Endothelial cell (in vitro differentiated cells): Measurements from ENCODE around the gene GLYAT. TPM values are rescaled to one million over a fixed set of nuclear protein-coding genes. Genes with fewer than 3 reads are reported as not detected.

ENCODE experiments used
- DNase-seq: peaks from one replicate; pipeline ENCODE4 v3.0.0; 2021; ENCODE audit warnings: low spot score
- H3K27ac Mint-ChIP-seq: one replicate; pipeline ENCODE4 v1.8.0; 2021; ENCODE audit warnings: mixed read lengths, inconsistent platforms; ENCODE audit not compliant: unreplicated experiment
- H3K27me3 Mint-ChIP-seq: one replicate; pipeline ENCODE4 v1.8.0; 2021; ENCODE audit warnings: mild to moderate bottlenecking, moderate library complexity, mixed read lengths, inconsistent platforms; ENCODE audit not compliant: unreplicated experiment
- H3K36me3 Mint-ChIP-seq: one replicate; pipeline ENCODE4 v1.8.0; 2021; ENCODE audit warnings: mild to moderate bottlenecking, low read depth, mixed read lengths, inconsistent platforms; ENCODE audit not compliant: unreplicated experiment
- H3K4me1 Mint-ChIP-seq: one replicate; pipeline ENCODE4 v1.8.0; 2021; ENCODE audit warnings: mild to moderate bottlenecking, mixed read lengths, inconsistent platforms; ENCODE audit not compliant: unreplicated experiment
- H3K4me3 Mint-ChIP-seq: one replicate; pipeline ENCODE4 v1.8.0; 2021; ENCODE audit warnings: mild to moderate bottlenecking, mixed read lengths, inconsistent platforms; ENCODE audit not compliant: unreplicated experiment
- H3K9me3 Mint-ChIP-seq: one replicate; pipeline ENCODE4 v1.8.0; 2021; ENCODE audit warnings: mixed read lengths, inconsistent platforms; ENCODE audit not compliant: unreplicated experiment
- total RNA-seq: library from RNA; stranded (reverse); fragmentation: NEBNext Ultra II Directional; extraction: Animal tissue kit (Norgen Biotek cat#: 25700); gene quantifications from one replicate; pipeline ENCODE4 v1.2.1, GENCODE V29; 2021; ENCODE audit not compliant: unreplicated experiment
- TF ChIP-seq, protein P1 (sequence below): fragments of 200-600 bp; sonication (generic); IDR thresholded peaks from one replicate; pipeline ENCODE4 v1.5.0; 2021; ENCODE audit warnings: antibody characterized with exemption; ENCODE audit not compliant: unreplicated experiment

GLYAT gene
- total RNA-seq, 1 donor from 2014 or later, result not detected

DNA sequence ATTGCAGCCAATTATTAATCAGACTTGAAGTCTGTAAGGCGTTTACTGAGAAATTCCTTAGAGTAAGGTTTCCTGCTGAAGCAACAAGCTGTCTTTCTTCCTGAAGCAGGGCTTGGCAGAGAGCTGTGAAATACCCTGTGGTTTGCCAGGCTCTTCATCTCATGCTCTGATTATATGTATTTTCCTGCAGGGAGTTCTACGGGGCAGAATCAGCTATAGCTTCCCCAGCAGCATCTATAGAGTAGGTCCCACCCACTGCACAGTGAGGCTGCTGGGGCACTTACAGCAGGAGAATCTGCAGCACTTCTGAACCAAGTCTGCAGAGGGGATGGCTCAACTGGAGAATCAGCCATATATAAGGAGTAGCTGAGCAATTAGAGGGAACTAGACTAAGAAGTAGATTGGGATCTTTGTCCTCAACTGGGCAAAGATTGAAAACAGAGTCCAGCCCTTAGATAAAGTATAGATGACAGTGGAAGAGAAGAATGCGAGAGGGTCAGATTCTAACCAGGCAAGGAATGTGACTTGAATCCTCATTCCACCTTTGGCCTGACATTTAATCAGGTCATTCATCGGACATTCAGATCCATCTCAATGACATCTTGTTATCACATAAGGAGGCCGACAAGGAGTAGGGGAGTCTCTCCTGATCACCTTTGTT, 71.7 kb downstream of the GLYAT start:
- TF ChIP-seq, protein P1, sequence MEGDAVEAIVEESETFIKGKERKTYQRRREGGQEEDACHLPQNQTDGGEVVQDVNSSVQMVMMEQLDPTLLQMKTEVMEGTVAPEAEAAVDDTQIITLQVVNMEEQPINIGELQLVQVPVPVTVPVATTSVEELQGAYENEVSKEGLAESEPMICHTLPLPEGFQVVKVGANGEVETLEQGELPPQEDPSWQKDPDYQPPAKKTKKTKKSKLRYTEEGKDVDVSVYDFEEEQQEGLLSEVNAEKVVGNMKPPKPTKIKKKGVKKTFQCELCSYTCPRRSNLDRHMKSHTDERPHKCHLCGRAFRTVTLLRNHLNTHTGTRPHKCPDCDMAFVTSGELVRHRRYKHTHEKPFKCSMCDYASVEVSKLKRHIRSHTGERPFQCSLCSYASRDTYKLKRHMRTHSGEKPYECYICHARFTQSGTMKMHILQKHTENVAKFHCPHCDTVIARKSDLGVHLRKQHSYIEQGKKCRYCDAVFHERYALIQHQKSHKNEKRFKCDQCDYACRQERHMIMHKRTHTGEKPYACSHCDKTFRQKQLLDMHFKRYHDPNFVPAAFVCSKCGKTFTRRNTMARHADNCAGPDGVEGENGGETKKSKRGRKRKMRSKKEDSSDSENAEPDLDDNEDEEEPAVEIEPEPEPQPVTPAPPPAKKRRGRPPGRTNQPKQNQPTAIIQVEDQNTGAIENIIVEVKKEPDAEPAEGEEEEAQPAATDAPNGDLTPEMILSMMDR, result no peak
- H3K4me3 Mint-ChIP-seq, result no peak overlapping the region
- H3K9me3 Mint-ChIP-seq, result no peaks in the 10 kb centered on the region
- DNase-seq, result no peak
- H3K27ac Mint-ChIP-seq, result no peak overlapping the region
- H3K4me1 Mint-ChIP-seq, result no peaks in the 10 kb centered on the region
- H3K27me3 Mint-ChIP-seq, result no peaks in the 10 kb centered on the region
- no peaks in the 10 kb centered on the region for H3K36me3 Mint-ChIP-seq

DNA sequence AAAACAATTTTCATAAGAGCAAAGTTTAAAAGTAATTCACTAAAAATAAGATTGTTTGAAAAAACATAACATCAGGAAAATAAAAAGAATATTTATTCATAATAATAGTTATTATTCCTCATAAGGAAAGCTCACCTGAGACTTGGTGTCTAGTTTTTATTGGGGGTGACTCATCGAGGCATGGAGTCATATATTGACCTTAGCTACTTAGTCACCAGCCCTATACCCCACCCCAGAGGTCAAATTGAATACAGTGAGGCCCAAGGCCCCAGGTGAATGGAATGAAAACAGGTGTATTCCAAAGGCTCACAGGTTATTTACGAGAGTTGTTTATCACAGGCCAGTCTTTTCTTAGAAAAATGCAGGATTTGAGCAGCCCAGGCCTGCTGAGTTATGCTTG, 72.3 kb downstream of the GLYAT start:
- TF ChIP-seq, protein P1, result no peak
- Mint-ChIP-seq H3K36me3 (no peaks in the 10 kb centered on the region), H3K4me1 (no peaks in the 10 kb centered on the region), H3K27me3 (no peaks in the 10 kb centered on the region), H3K9me3 (no peaks in the 10 kb centered on the region), H3K4me3 (no peak overlapping the region), H3K27ac (no peak overlapping the region)
- no peak for DNase-seq

Other genes starting within 250 kb of the GLYAT start
- not detected for gene OR5B21, start 223.8 kb downstream of the GLYAT start, total RNA-seq
- 5.0 TPM for gene LPXN, start 156.1 kb downstream of the GLYAT start, total RNA-seq
- 28.4 TPM for gene ZFP91, start 152.9 kb downstream of the GLYAT start, total RNA-seq
- 1.6 TPM for gene CNTF, start 109.3 kb downstream of the GLYAT start, total RNA-seq
- gene GLYATL2, start 112.8 kb upstream of the GLYAT start, total RNA-seq, result 0.62 TPM
- gene GLYATL1, start 207.5 kb upstream of the GLYAT start, total RNA-seq, result 2.0 TPM